H4 (cell line): Measurements from ENCODE around the gene ANKS6. TPM values are rescaled to one million over a fixed set of nuclear protein-coding genes. Genes with fewer than 3 reads are reported as not detected.
A peak's percentile ranks its signal among the peaks of the same experiment; 100 is the strongest.

ENCODE experiments used
- DNase-seq: peaks from one replicate; pipeline ENCODE4 v3.0.0-alpha.2; 2015; ENCODE audit warnings: low spot score
- total RNA-seq: library from RNA; depleted of rRNA; stranded (reverse); fragments of >200 nt; shearing (Covaris generic); gene quantifications from 2 replicates; pipeline ENCODE4 v1.2.3, GENCODE V29; 2014

The ANKS6 gene
- total RNA-seq, 1 experiment from 2014 or later, result 12.6 TPM

GRCh38 chr9:98791608-98792490 is 4.5 kb downstream of the ANKS6 start:
- DNase-seq, result no peak

DNA sequence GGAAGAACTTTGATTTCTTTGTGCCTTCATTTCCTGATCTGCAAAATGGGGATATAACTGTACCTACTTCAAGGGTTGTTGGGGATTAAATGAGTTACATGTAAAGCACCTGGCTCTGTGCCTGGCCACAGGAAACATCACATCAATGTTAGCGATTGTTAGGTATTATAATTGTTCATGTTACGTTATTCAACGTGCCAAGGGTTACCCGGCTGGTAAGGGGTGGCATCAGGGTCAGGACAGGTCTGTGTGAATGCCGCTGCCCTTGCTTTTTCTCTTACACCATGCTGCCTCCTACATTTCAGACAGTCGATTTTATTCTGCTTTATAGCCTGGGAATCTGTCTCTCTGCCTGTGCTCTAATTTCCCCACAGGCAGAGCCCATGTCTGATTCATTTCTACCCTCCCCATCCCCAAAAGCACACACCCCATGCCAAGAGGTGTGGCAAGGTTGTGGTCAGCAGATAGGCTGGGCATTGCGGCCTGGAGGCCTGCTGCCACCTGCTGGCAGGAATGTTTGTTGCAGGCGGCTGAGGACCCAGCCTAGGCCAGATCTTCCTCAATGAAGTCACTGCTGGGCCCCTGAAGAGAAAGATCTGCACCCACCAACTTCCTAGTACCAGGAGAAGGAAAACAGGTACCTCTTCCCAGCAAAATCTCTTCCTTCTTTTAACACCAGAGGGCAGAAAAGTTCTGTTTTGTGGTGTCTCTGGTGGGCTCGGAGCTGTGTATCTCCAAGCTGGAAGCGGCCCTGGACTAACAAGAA is 5.3 kb downstream of the ANKS6 start:
- DNase-seq, result peak; percentile 95

GRCh38 chr9:98790134-98790841 is 6.1 kb downstream of the ANKS6 start:
- no peak for DNase-seq

- DNase-seq, result no peak
These were observed 6.7 kb downstream of the ANKS6 start for GRCh38 chr9:98789483-98790133.

- DNase-seq, result no peak
These were observed 8.5 kb downstream of the ANKS6 start for GRCh38 chr9:98787766-98788335.

DNA sequence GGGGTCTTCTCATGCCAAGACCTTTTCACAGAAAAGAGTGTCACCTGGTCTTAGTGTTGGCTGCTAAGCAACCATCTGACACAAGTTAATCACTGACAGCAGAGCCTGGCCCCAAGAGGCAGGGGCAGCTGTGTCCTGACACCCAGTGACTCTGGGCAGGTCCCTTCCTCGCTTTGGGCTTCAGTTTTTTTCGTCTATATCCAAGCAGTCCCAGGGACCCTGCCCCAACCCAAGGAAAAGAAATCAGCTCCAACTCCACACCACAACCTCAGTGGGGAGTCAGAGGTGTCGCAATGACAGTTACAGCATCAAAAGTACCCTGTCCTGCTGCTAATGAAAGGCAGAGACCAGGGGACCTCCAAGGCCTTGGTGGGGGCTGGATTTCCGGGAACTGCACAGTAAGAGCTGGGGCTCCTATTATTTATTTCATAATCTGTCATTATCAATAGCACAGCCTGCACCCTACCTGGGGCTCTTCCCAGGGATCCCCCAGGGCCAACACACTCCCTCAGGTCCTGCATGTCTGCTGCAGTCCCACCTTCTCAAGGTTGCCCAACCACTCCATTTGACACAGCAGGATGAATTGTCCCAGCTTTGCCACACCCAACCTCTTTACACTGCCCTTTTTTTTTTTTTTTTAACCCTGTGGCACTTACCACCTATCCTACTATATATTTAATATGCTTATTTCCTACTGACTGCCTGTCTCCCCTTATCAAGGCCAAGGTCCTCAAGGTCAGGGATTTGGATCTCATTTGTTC is 9.4 kb downstream of the ANKS6 start:
- no peak for DNase-seq

- DNase-seq, result no peak
These were observed 11.2 kb downstream of the ANKS6 start for GRCh38 chr9:98784831-98785806.

- DNase-seq, result no peak
These were observed 12.7 kb downstream of the ANKS6 start for GRCh38 chr9:98783518-98784226.

- no peak for DNase-seq
These were observed 14.6 kb downstream of the ANKS6 start for GRCh38 chr9:98781588-98782383.

DNA sequence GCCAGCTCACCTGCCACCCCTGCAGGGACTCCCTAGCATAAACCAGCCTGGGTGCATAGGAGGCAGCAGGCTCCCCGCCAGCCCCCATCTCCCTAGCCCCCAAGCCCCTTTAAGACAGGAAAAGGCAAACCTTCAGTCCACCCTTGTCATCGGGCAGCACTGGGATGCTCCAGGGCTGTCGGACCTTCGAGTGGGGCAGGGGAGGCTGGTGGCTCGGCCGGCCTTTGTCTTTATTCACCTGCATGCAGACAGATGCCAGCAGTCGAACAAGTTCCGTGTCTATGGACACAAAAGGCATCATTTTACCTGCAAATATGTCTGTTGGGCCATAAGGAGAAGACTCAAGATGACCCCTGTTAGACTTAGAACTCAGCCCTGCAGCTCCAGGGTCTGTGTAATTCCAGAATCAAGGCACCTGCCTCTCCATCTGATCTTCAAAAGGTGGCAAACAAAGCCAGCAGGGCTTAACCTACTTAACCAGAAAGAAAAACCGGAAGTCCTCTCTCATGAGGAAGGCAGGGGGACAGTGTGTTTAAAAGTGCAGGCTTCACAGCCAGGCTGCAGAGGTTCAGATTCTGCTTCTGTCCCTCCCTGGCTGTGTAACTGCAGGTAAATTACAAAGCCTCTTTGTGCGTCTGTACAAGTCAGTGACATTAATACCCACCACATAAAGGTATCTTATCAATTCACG is 16.2 kb downstream of the ANKS6 start:
- DNase-seq, result no peak

DNA sequence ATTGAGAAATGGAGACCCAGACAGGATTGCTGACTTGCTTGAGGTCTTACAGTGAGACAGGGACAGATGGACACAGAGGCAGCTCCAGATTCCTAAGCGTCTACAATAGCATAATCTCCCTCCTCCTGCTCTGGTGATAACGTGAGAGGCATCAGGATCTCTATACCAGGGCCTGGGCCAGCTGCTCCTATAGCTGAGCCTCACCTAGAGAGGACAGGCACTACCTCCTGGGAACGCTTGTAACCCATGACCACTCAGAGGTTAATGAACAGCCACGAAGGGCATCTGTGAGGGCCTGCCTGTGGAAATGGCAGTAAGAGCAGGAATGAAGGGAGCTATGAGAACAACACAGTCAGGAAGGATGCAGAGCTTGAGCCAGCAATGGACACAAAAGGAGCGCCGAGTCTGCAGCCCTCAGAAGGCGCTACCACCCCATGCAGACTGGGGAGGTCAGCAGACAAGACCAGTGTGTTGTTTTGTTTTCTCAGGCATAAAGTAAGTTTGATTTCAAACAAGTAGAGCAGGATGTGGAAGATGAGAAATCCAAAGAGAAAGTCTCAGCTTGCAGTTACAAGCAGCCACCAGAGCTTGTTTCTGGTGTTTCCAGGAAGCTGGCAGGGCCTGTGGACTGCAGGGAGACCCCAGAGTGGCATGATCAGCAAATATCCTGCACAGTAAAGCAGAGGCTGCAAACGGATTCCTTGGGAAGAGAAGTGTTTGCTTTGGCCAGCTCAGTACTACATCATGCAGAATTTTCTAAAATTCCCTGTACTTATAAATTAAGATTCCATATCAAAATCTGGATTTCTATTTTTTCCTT is 17.4 kb downstream of the ANKS6 start:
- DNase-seq, result no peak

- DNase-seq, result no peak
These were observed 18.1 kb downstream of the ANKS6 start for GRCh38 chr9:98778251-98778650.

GRCh38 chr9:98777618-98778017 is 18.7 kb downstream of the ANKS6 start:
- no peak for DNase-seq

GRCh38 chr9:98775831-98776441 is 20.4 kb downstream of the ANKS6 start:
- peak; percentile 61 for DNase-seq

- DNase-seq, result no peak
These were observed 21.6 kb downstream of the ANKS6 start for GRCh38 chr9:98774746-98775145.

- no peak for DNase-seq
These were observed 22.6 kb downstream of the ANKS6 start for GRCh38 chr9:98773721-98774120.
